ENCODE measurements around the gene CAD. TPM values are rescaled to one million over a fixed set of nuclear protein-coding genes. Genes with fewer than 3 reads are reported as not detected.
A peak's percentile ranks its signal among the peaks of the same experiment; 100 is the strongest.

The CAD gene
- total RNA-seq, 2 experiments from 2014 or later = 132 to 173 TPM

DNA sequence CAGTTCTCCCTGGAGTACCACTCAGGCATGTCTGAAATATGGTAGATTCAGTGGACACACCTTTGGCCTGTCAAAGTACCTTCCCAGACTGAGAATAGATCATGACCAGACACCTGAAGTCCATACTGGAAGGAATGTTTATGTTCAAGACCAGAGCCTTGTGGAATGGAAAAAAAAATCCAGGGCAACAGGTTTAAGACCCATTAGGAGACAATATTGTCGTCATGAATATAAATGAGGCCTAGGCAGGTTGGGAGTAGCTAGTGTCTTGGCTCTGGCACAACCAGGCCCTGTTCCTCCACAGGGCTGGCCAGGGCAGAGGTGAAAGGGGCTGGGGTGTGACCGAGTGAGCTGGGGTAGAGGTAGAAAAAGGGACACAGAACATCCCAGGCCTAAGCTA, 18.5 kb upstream of the CAD start:
- no peak for DNase-seq (ENCODE audit: low spot score)
- H3K4me3 ChIP-seq (ENCODE audit: low read depth, low read length, poor library complexity, severe bottlenecking) = no peak overlapping the region
- no TSS peak for BruUV-seq (replicated peaks)
- H3K27ac ChIP-seq (ENCODE audit: low read depth, low read length, poor library complexity, severe bottlenecking) = peak overlapping the region; percentile 77
- CTCF ChIA-PET (ENCODE audit: unreplicated experiment) = no interaction called here
- no peaks in the 10 kb centered on the region for H3K9me3 ChIP-seq (ENCODE audit: low read length)
- H3K4me2 ChIP-seq (ENCODE audit: low read length) = no peak overlapping the region
- peaks cover 47% of the 10 kb centered on the region for H3K4me1 ChIP-seq (ENCODE audit: insufficient read depth, low read length, poor library complexity, severe bottlenecking)
- POLR2A ChIA-PET = no interaction called here
- no peak overlapping the region for H2AFZ ChIP-seq (ENCODE audit: low read length)
- no peak for TF ChIP-seq EZH2phosphoT487 (IDR thresholded peaks at IDR 0.05; ENCODE audit: borderline replicate concordance, low read depth, low read length)
- TF ChIP-seq, protein P1, sequence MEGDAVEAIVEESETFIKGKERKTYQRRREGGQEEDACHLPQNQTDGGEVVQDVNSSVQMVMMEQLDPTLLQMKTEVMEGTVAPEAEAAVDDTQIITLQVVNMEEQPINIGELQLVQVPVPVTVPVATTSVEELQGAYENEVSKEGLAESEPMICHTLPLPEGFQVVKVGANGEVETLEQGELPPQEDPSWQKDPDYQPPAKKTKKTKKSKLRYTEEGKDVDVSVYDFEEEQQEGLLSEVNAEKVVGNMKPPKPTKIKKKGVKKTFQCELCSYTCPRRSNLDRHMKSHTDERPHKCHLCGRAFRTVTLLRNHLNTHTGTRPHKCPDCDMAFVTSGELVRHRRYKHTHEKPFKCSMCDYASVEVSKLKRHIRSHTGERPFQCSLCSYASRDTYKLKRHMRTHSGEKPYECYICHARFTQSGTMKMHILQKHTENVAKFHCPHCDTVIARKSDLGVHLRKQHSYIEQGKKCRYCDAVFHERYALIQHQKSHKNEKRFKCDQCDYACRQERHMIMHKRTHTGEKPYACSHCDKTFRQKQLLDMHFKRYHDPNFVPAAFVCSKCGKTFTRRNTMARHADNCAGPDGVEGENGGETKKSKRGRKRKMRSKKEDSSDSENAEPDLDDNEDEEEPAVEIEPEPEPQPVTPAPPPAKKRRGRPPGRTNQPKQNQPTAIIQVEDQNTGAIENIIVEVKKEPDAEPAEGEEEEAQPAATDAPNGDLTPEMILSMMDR (conservative IDR thresholded peaks at IDR 0.05; ENCODE audit: low read length) = no peak
- H3K9me2 ChIP-seq (ENCODE audit: insufficient read depth, low read length) = no peaks in the 10 kb centered on the region
- no peaks in the 10 kb centered on the region for H4K20me1 ChIP-seq (ENCODE audit: insufficient read depth, low read length)
- intact Hi-C loops (cut with micrococcal nuclease; ENCODE audit: unreplicated experiment) = no loop called here
- no peaks in the 10 kb centered on the region for H3K79me2 ChIP-seq (ENCODE audit: insufficient read depth, low read depth, low read length)
- peaks cover 49% of the 10 kb centered on the region for H3K36me3 ChIP-seq (ENCODE audit: insufficient read depth, low read length)

DNA sequence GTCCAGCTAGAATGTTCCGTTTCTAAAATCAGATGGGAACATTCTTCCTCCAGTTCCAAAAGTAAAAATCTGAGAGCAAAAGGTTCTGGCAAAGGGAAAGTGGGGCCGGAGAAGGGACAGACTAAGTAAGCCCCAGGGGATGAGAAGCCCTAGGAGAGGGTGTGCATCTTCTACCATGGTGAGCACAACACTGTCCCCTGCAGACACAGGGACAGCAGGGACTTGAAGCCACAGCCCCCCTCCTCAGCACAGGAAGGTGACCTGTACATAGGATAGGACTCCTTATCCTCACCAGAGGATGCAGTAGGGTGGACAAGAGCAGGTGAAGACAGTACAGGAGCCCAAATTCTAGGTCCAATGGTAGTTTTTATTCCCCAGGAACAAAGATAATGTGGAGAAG, 17.9 kb upstream of the CAD start:
- POLR2A ChIA-PET = no interaction called here
- Histone ChIP-seq H3K9me3 (ENCODE audit: low read length) (no peaks in the 10 kb centered on the region), H3K4me1 (ENCODE audit: insufficient read depth, low read length, poor library complexity, severe bottlenecking) (peaks cover 42% of the 10 kb centered on the region), H3K36me3 (ENCODE audit: insufficient read depth, low read length) (peaks cover 55% of the 10 kb centered on the region), H3K4me2 (ENCODE audit: low read length) (no peak overlapping the region), H3K4me3 (ENCODE audit: low read depth, low read length, poor library complexity, severe bottlenecking) (no peak overlapping the region), H2AFZ (ENCODE audit: low read length) (no peak overlapping the region), H3K9me2 (ENCODE audit: insufficient read depth, low read length) (no peaks in the 10 kb centered on the region), H3K27ac (ENCODE audit: low read depth, low read length, poor library complexity, severe bottlenecking) (no peak overlapping the region), H4K20me1 (ENCODE audit: insufficient read depth, low read length) (no peaks in the 10 kb centered on the region), H3K79me2 (ENCODE audit: insufficient read depth, low read depth, low read length) (no peaks in the 10 kb centered on the region)
- no peak for TF ChIP-seq EZH2phosphoT487 (IDR thresholded peaks at IDR 0.05; ENCODE audit: borderline replicate concordance, low read depth, low read length)
- TF ChIP-seq, protein P1 (conservative IDR thresholded peaks at IDR 0.05; ENCODE audit: low read length) = no peak
- intact Hi-C loops (cut with micrococcal nuclease; ENCODE audit: unreplicated experiment) = no loop called here
- CTCF ChIA-PET (ENCODE audit: unreplicated experiment) = no interaction called here
- DNase-seq (ENCODE audit: low spot score) = no peak
- no TSS peak for BruUV-seq (replicated peaks)

DNA sequence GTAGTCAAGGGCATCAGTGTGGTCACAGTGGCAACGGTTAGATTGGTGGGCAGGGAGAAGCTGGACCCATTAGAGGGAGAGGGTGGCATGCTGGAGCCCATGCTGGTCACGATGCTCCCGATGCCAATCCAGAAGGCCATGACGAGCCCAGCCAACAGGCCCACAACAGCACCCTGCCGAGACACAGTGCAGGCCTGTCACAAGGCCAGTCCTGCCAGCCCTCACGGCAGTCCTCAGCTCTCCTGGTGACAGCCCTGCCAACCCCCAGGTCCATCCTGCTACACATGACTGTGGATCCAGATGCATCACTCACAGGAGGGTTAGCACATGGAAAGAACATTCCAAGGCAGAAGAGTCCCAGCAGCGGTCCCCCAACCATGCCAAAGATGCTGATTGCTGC, 15.5 kb upstream of the CAD start:
- intact Hi-C loops (cut with micrococcal nuclease; ENCODE audit: unreplicated experiment) = no loop called here
- H3K9me2 ChIP-seq (ENCODE audit: insufficient read depth, low read length) = no peaks in the 10 kb centered on the region
- CTCF ChIA-PET (ENCODE audit: unreplicated experiment) = interaction anchor here (1.4 kb wide), 1 partner anchor 10 kb away, joined by 4 read pairs; no protein-coding TSS in a partner anchor
- no peak for DNase-seq (ENCODE audit: low spot score)
- H4K20me1 ChIP-seq (ENCODE audit: insufficient read depth, low read length) = no peaks in the 10 kb centered on the region
- no peaks in the 10 kb centered on the region for H3K9me3 ChIP-seq (ENCODE audit: low read length)
- H3K4me1 ChIP-seq (ENCODE audit: insufficient read depth, low read length, poor library complexity, severe bottlenecking) = peaks cover 23% of the 10 kb centered on the region
- POLR2A ChIA-PET = no interaction called here
- no peak overlapping the region for H3K27ac ChIP-seq (ENCODE audit: low read depth, low read length, poor library complexity, severe bottlenecking)
- no peak overlapping the region for H3K4me2 ChIP-seq (ENCODE audit: low read length)
- no TSS peak for BruUV-seq (replicated peaks)
- TF ChIP-seq, protein P1 (conservative IDR thresholded peaks at IDR 0.05; ENCODE audit: low read length) = no peak
- TF ChIP-seq EZH2phosphoT487 (IDR thresholded peaks at IDR 0.05; ENCODE audit: borderline replicate concordance, low read depth, low read length) = no peak
- H3K4me3 ChIP-seq (ENCODE audit: low read depth, low read length, poor library complexity, severe bottlenecking) = no peak overlapping the region
- H3K36me3 ChIP-seq (ENCODE audit: insufficient read depth, low read length) = peaks cover 80% of the 10 kb centered on the region
- H3K79me2 ChIP-seq (ENCODE audit: insufficient read depth, low read depth, low read length) = no peaks in the 10 kb centered on the region
- no peak overlapping the region for H2AFZ ChIP-seq (ENCODE audit: low read length)

Data from OCI-LY7 (cell line).